Keratinocyte (primary cell): Measurements from ENCODE around the gene FAM90A1.
"Not testable (repeated sequence)": the region's sequence is repeated elsewhere in the genome, so short reads cannot be mapped to it uniquely, and the experiment has no call there.

Source experiments
- EZH2 ChIP-seq: IDR thresholded peaks from one replicate; pipeline ENCODE4 v1.6.1; 2012; ENCODE audit warnings: inconsistent platforms, mild to moderate bottlenecking, low read length, moderate library complexity
- TF ChIP-seq, protein P1 (sequence below), 3 experiments: IDR thresholded peaks in 1 of 3; conservative IDR thresholded peaks in 1 of 3; optimal IDR thresholded peaks in 1 of 3; 2 replicates in 2 of 3; 3 replicates in 1 of 3; pipeline versions ENCODE3 to v1.5.1; 2011; ENCODE audit warnings: low read length in 3 of 3, mild to moderate bottlenecking in 3 of 3, moderate library complexity in 2 of 3, control low read depth in 1 of 3, inconsistent platforms in 1 of 3; ENCODE audit not compliant: insufficient read depth in 2 of 3; ENCODE audit errors: extremely low read depth in 1 of 3

DNA sequence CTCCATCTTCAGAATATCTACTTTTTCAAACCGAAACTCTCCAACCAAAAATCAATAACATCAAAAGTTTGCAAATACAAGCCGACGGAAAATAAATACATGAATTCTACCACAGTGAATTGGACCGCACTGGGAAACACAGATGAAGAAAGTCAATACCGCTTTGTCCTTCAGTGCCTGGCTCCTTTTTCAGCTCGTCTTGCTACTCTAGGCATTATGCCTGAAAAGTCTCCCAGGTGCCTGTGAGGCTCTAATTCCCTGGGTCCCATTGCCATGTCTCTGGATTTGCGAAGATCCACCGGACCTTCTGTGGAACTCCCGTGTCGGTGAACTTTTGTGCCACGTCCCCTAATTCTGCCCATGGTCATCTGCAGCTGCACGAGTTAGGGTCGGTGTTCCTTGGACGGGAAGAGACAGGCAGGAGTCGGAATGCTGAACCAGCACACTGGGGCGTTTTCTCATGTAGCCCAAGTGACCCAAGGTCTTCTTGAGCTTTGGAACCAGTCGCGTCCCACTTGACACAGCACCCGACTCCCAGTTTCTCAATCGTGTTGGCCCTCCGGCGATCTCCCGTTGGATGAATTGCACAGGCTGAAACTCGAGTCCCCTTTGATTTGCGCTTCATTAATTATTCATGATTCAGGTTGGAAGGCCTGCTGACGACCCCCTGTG lies 8.6 kb downstream of the FAM90A1 start:
- TF ChIP-seq, protein P1, sequence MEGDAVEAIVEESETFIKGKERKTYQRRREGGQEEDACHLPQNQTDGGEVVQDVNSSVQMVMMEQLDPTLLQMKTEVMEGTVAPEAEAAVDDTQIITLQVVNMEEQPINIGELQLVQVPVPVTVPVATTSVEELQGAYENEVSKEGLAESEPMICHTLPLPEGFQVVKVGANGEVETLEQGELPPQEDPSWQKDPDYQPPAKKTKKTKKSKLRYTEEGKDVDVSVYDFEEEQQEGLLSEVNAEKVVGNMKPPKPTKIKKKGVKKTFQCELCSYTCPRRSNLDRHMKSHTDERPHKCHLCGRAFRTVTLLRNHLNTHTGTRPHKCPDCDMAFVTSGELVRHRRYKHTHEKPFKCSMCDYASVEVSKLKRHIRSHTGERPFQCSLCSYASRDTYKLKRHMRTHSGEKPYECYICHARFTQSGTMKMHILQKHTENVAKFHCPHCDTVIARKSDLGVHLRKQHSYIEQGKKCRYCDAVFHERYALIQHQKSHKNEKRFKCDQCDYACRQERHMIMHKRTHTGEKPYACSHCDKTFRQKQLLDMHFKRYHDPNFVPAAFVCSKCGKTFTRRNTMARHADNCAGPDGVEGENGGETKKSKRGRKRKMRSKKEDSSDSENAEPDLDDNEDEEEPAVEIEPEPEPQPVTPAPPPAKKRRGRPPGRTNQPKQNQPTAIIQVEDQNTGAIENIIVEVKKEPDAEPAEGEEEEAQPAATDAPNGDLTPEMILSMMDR (optimal IDR thresholded peaks at IDR 0.05 in 1 of 3, IDR thresholded peaks at IDR 0.05 in 1 of 3, conservative IDR thresholded peaks at IDR 0.05 in 1 of 3; ENCODE audit: extremely low read depth in 1 of 3, insufficient read depth in 2 of 3, low read length in 3 of 3), result not testable (repeated sequence)
- not testable (repeated sequence) for TF ChIP-seq EZH2
